ENCODE data around the gene IFNL2.

Gene IFNL2

DNA sequence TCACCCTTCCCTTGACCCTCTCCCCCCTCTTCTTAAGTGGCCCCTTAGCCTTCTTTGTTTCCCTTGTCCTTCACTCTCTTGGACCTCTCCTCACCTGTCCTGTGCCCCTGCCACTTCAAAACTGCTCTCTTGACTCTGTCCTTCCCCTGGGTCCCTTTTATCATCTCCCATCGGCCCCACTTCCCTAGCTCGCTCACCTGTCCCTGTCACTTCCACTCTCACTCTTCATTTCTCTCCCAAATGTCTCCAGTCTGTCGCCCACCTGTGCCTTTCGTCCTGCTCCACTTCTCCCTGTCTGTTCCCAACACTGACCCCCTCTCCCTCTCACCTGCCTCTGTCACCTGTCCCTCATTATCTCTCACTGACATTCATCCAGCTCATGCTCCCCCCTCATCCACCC, 28.7 kb downstream of the IFNL2 start:
- peaks cover 10% of the 10 kb centered on the region for H3K27me3 ChIP-seq (ENCODE audit: control insufficient read depth, insufficient read depth, low read length, poor library complexity, severe bottlenecking)
- H3K4me3 ChIP-seq (ENCODE audit: insufficient read depth, low read depth, low read length), result no peak overlapping the region
- WGBS, 2 experiments, result 90 to 92% methylated on average over 4 of the region's 4 CpGs
- no peak overlapping the region for H3K27ac ChIP-seq (ENCODE audit: insufficient read depth, low read depth, low read length, poor library complexity, severe bottlenecking)
- H3K9me3 ChIP-seq (ENCODE audit: control insufficient read depth, low read length), result no peaks in the 10 kb centered on the region
- H3K4me1 ChIP-seq (ENCODE audit: control insufficient read depth, insufficient read depth, low read length), result no peaks in the 10 kb centered on the region
- H3K36me3 ChIP-seq (ENCODE audit: control insufficient read depth, insufficient read depth, low read length), result no peaks in the 10 kb centered on the region

DNA sequence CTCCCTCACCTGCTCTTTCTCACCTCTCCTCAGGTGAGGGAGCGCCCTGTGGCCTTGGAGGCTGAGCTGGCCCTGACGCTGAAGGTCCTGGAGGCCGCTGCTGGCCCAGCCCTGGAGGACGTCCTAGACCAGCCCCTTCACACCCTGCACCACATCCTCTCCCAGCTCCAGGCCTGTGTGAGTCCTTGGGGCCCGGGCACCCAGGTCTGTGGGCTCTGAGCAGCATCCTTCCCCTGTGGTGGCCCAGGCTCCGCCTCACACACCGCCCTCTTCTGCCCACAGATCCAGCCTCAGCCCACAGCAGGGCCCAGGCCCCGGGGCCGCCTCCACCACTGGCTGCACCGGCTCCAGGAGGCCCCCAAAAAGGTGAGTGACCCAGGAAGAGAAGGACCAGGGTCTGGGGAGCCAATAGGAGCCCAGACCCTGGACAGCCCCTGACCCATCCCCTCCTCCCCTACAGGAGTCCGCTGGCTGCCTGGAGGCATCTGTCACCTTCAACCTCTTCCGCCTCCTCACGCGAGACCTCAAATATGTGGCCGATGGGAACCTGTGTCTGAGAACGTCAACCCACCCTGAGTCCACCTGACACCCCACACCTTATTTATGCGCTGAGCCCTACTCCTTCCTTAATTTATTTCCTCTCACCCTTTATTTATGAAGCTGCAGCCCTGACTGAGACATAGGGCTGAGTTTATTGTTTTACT, 29.9 kb downstream of the IFNL2 start:
- H3K9me3 ChIP-seq (ENCODE audit: control insufficient read depth, low read length), result no peaks in the 10 kb centered on the region
- H3K4me3 ChIP-seq (ENCODE audit: insufficient read depth, low read depth, low read length), result no peak overlapping the region
- H3K36me3 ChIP-seq (ENCODE audit: control insufficient read depth, insufficient read depth, low read length), result no peaks in the 10 kb centered on the region
- peaks cover 10% of the 10 kb centered on the region for H3K27me3 ChIP-seq (ENCODE audit: control insufficient read depth, insufficient read depth, low read length, poor library complexity, severe bottlenecking)
- H3K4me1 ChIP-seq (ENCODE audit: control insufficient read depth, insufficient read depth, low read length), result no peaks in the 10 kb centered on the region
- H3K27ac ChIP-seq (ENCODE audit: insufficient read depth, low read depth, low read length, poor library complexity, severe bottlenecking), result no peak overlapping the region
- 79 to 84% methylated on average over 17 of the region's 17 CpGs for WGBS, 2 experiments

DNA sequence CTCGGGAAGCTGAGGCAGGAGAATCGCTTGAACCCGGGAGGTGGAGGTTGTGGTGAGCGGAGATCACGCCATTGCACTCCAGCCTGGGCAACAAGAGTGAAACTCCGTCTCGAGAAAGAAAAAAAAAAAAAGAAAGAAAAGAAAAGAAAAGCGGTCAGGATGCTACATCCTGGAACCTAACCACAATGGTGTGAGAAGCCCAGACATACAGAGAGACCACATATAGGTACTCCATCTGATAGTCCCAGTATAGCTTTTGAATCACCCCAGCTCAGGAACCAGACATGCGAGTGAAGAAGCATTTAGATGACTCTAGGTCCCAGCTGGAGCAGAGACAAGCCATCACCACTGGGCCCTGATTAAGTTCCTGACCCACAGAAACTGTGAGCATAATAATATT, 31.2 kb downstream of the IFNL2 start:
- 91% methylated on average over 9 of the region's 9 CpGs for WGBS, 2 experiments
- no peaks in the 10 kb centered on the region for H3K9me3 ChIP-seq (ENCODE audit: control insufficient read depth, low read length)
- H3K4me3 ChIP-seq (ENCODE audit: insufficient read depth, low read depth, low read length), result no peak overlapping the region
- H3K36me3 ChIP-seq (ENCODE audit: control insufficient read depth, insufficient read depth, low read length), result no peaks in the 10 kb centered on the region
- no peak overlapping the region for H3K27ac ChIP-seq (ENCODE audit: insufficient read depth, low read depth, low read length, poor library complexity, severe bottlenecking)
- H3K4me1 ChIP-seq (ENCODE audit: control insufficient read depth, insufficient read depth, low read length), result no peaks in the 10 kb centered on the region
- H3K27me3 ChIP-seq (ENCODE audit: control insufficient read depth, insufficient read depth, low read length, poor library complexity, severe bottlenecking), result peaks cover 6% of the 10 kb centered on the region

DNA sequence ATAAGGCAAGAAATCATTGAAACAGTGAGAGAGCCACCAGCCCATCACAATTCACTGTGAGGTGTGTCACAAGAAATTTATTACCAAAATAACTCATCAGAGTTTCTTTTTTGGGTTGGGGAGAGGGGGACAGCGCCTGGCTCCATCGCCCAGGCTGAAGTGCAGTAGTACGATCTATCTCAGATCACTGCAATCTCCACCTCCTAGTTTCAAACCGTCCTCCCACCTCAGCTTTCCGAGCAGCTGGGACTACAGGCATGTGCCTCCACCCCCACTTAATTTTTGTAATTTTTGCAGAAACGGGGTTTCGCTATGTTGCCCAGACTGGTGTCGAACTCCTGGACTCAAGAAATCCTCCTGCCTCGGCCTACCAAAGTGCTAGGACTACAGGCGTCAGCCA, 31.6 kb downstream of the IFNL2 start:
- Histone ChIP-seq H3K27me3 (ENCODE audit: control insufficient read depth, insufficient read depth, low read length, poor library complexity, severe bottlenecking) (peaks cover 6% of the 10 kb centered on the region), H3K27ac (ENCODE audit: insufficient read depth, low read depth, low read length, poor library complexity, severe bottlenecking) (no peak overlapping the region), H3K4me1 (ENCODE audit: control insufficient read depth, insufficient read depth, low read length) (no peaks in the 10 kb centered on the region), H3K36me3 (ENCODE audit: control insufficient read depth, insufficient read depth, low read length) (no peaks in the 10 kb centered on the region), H3K9me3 (ENCODE audit: control insufficient read depth, low read length) (no peaks in the 10 kb centered on the region), H3K4me3 (ENCODE audit: insufficient read depth, low read depth, low read length) (no peak overlapping the region)
- 89 to 91% methylated on average over 10 of the region's 10 CpGs for WGBS, 2 experiments

DNA sequence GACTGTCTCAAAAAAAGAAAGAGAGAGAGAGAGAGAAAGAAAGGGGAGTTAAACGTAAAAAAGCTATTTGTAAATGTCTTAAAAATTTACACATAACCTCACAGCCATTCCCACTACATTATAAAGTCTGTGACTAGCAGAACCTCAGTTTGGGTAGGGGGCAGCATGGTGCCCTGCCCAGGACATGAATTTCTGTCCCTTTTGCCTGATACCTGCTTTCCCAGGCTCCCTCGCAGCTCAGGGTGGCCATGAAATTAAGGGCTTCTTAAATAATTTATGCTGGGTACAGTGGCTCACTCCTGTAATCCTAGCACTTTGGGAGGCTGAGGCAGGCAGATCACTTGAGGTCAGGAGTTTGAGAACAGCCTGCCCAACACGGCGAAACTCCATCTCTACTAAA, 32.8 kb downstream of the IFNL2 start:
- Histone ChIP-seq H3K4me3 (ENCODE audit: insufficient read depth, low read depth, low read length) (no peak overlapping the region), H3K36me3 (ENCODE audit: control insufficient read depth, insufficient read depth, low read length) (no peaks in the 10 kb centered on the region), H3K27me3 (ENCODE audit: control insufficient read depth, insufficient read depth, low read length, poor library complexity, severe bottlenecking) (peaks cover 18% of the 10 kb centered on the region), H3K4me1 (ENCODE audit: control insufficient read depth, insufficient read depth, low read length) (peaks cover 5% of the 10 kb centered on the region), H3K9me3 (ENCODE audit: control insufficient read depth, low read length) (no peaks in the 10 kb centered on the region), H3K27ac (ENCODE audit: insufficient read depth, low read depth, low read length, poor library complexity, severe bottlenecking) (no peak overlapping the region)
- 89 to 90% methylated on average over 3 to 4 of the region's 4 CpGs for WGBS, 2 experiments

DNA sequence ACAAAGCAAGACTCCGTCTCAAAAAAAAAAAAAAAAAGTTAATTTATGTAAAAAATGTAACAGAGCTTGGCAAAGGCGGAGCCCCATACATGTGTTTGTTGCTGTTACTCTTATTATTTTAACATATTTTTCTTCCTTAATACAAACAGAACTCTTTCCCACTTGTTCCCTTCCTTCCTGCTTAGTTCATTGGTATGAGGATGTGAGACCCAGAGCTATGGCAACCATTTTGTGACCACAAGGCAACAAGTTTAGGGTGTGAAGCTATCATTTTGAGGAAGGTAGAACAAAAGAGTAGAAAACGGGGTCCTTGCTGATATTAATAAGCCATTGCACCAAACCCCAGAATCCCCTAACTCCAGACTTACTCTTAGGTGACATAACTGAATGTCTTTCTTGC, 33.4 kb downstream of the IFNL2 start:
- Histone ChIP-seq H3K27me3 (ENCODE audit: control insufficient read depth, insufficient read depth, low read length, poor library complexity, severe bottlenecking) (peaks cover 23% of the 10 kb centered on the region), H3K9me3 (ENCODE audit: control insufficient read depth, low read length) (no peaks in the 10 kb centered on the region)
- 79 to 100% methylated on average over 1 to 3 of the region's 3 CpGs for WGBS, 2 experiments

DNA sequence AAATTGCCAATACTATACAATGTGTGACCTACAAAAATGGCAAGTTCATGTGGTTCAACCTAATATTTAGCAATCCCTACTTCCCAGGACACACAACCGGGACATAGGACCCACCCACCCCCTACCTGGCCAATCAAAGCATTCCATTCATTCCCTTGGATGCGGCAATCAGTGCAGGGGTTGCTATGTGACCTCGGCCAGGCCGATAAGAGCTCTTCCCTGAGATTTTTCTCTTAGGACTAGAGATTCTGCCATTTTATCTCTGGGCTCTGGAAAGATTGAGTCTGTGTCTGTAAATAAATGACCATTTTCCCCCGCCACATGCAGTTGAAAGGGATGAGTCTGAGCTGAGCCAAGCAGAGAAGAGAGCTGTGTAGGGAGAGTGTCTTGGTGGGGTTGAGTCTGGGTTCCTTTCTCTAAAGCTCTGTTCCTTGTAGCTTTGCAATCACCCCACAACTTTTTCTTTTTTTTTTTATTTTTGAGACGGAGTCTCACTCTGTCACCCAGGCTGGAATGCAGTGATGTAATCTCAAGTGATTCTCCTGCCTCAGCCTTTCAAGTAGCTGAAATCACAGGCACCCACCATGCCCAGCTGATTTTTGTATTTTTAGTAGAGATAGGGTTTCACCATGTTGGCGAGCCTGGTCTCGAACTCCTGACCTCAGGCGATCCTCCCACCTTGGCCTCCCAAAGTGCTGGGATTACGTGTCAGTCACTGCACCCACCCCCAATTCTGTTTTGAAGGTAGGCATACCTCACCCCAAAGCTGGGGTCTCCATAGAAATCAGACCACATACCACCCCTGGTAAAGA, 35.4 kb downstream of the IFNL2 start:
- Histone ChIP-seq H3K27me3 (ENCODE audit: control insufficient read depth, insufficient read depth, low read length, poor library complexity, severe bottlenecking) (peaks cover 43% of the 10 kb centered on the region), H3K4me3 (ENCODE audit: insufficient read depth, low read depth, low read length) (no peak overlapping the region), H3K4me1 (ENCODE audit: control insufficient read depth, insufficient read depth, low read length) (peaks cover 10% of the 10 kb centered on the region), H3K36me3 (ENCODE audit: control insufficient read depth, insufficient read depth, low read length) (no peaks in the 10 kb centered on the region), H3K9me3 (ENCODE audit: control insufficient read depth, low read length) (no peaks in the 10 kb centered on the region), H3K27ac (ENCODE audit: insufficient read depth, low read depth, low read length, poor library complexity, severe bottlenecking) (no peak overlapping the region)
- whole genome bisulfite sequencing, 2 experiments, result 52 to 58% methylated on average over 10 of the region's 10 CpGs

More for the DNA sequence above, 33.4 kb downstream of the IFNL2 start:
- Histone ChIP-seq H3K27ac (ENCODE audit: insufficient read depth, low read depth, low read length, poor library complexity, severe bottlenecking) (no peak overlapping the region), H3K4me3 (ENCODE audit: insufficient read depth, low read depth, low read length) (no peak overlapping the region), H3K36me3 (ENCODE audit: control insufficient read depth, insufficient read depth, low read length) (no peaks in the 10 kb centered on the region), H3K4me1 (ENCODE audit: control insufficient read depth, insufficient read depth, low read length) (peaks cover 6% of the 10 kb centered on the region)

DNA sequence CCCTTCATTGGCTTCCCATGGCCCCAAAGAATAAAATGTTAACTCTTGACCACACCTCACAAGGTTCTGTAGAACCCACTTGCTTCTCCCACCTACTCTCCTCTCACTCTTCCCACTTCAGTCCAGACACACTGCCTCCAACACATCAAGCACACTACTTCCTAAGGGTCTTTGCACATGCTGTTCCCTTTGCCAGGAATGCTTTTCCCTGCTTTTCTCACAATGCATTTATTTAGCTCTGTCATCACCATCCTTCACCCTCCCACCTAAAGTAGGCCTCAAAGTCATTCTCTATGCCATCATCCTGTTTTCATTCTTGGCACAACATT, 36.0 kb downstream of the IFNL2 start:
- Histone ChIP-seq H3K27ac (ENCODE audit: insufficient read depth, low read depth, low read length, poor library complexity, severe bottlenecking) (no peak overlapping the region), H3K4me1 (ENCODE audit: control insufficient read depth, insufficient read depth, low read length) (peaks cover 10% of the 10 kb centered on the region), H3K27me3 (ENCODE audit: control insufficient read depth, insufficient read depth, low read length, poor library complexity, severe bottlenecking) (peaks cover 48% of the 10 kb centered on the region), H3K4me3 (ENCODE audit: insufficient read depth, low read depth, low read length) (no peak overlapping the region), H3K9me3 (ENCODE audit: control insufficient read depth, low read length) (no peaks in the 10 kb centered on the region), H3K36me3 (ENCODE audit: control insufficient read depth, insufficient read depth, low read length) (no peaks in the 10 kb centered on the region)

DNA sequence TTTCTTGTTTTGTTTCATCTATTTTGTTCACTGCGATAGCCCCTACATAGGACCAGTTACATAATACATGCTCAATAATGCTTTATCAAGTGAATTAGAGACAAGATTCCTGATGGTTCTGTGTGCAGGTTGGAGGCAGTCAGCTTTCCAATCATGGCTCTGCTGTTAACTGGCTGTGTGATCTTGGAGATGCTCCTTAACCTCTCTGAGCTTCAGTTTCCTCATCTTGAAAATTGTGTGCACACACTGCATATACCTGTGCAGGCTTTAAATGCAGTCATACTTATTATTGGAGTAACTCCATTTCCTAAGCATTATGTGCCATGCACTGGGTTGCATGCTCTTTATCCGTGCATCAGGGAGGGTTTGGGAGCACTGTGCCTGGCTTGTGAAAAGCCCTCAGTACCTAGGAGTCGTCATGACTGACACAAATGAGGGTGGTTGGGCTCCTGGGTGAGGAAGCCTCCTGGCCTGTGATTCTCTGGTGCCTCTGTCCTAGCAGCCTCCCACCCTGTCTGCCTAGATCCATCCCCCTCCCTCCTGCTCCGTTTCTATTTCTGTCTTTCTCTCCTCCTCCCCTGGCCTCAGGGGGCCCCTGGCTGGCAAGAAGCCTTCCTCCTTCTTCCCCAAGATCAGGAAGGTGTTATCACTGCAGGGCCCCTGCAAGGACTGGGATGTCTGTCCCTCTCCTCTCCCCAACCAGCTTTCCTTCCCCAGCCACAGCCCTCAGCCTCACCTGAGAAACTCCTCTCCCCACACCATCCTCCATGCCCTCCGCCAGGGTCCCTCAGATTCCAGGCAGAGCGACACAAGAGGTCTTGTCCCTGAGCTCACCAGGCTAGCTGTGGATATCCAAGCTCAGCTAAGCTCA, 36.7 kb downstream of the IFNL2 start:
- no peaks in the 10 kb centered on the region for H3K36me3 ChIP-seq (ENCODE audit: control insufficient read depth, insufficient read depth, low read length)
- WGBS, 2 experiments, result 28 to 45% methylated on average over 5 to 6 of the region's 6 CpGs
- no peaks in the 10 kb centered on the region for H3K9me3 ChIP-seq (ENCODE audit: control insufficient read depth, low read length)
- H3K27me3 ChIP-seq (ENCODE audit: control insufficient read depth, insufficient read depth, low read length, poor library complexity, severe bottlenecking), result peaks cover 48% of the 10 kb centered on the region
- H3K4me3 ChIP-seq (ENCODE audit: insufficient read depth, low read depth, low read length), result no peak overlapping the region
- H3K4me1 ChIP-seq (ENCODE audit: control insufficient read depth, insufficient read depth, low read length), result peaks cover 10% of the 10 kb centered on the region
- no peak overlapping the region for H3K27ac ChIP-seq (ENCODE audit: insufficient read depth, low read depth, low read length, poor library complexity, severe bottlenecking)

DNA sequence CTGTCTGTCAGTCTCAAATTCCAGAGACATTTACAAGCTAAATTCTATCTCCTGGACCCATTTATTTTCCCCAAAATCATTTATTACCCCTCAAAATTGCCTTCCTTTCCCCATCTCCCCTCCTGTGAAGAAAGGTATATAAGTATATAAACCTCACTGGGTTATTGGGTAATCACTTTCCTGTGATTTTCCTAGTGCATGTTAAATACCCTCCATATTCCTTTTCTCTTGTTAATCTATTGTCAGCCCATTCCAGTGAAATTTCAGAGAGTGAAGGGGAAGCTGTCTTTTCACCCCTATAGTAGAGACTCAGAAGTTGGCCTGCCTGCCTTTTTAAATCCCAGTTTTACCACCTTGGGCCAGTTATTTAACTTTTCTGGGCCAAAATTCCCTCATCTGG, 37.9 kb downstream of the IFNL2 start:
- Histone ChIP-seq H3K36me3 (ENCODE audit: control insufficient read depth, insufficient read depth, low read length) (no peaks in the 10 kb centered on the region), H3K27me3 (ENCODE audit: control insufficient read depth, insufficient read depth, low read length, poor library complexity, severe bottlenecking) (peaks cover 48% of the 10 kb centered on the region), H3K9me3 (ENCODE audit: control insufficient read depth, low read length) (no peaks in the 10 kb centered on the region), H3K4me1 (ENCODE audit: control insufficient read depth, insufficient read depth, low read length) (peaks cover 10% of the 10 kb centered on the region), H3K27ac (ENCODE audit: insufficient read depth, low read depth, low read length, poor library complexity, severe bottlenecking) (no peak overlapping the region), H3K4me3 (ENCODE audit: insufficient read depth, low read depth, low read length) (no peak overlapping the region)
